RWPE2 (cell line): ENCODE data around the gene ZDHHC23.

Experiments
- ATAC-seq: fragments of 200-7000 bp; cut with Tn5 transposase; 3 replicates; pipeline ENCODE4 v1.9.1; 2021; ENCODE audit warnings: low read depth
- DNase-seq: peaks from one replicate; pipeline ENCODE4 v3.0.0-alpha.2; 2020; ENCODE audit warnings: low spot score
- H3K27ac ChIP-seq: fragments of 450-650 bp; 2 replicates; pipeline ENCODE4 v1.5.1; 2017; ENCODE audit warnings: mild to moderate bottlenecking; ENCODE audit not compliant: poor library complexity, severe bottlenecking
- H3K27me3 ChIP-seq: fragments of 250-450 bp; sonication (Bioruptor Pico); 2 replicates; pipeline ENCODE4 v1.5.1; 2021; ENCODE audit warnings: mild to moderate bottlenecking, moderate library complexity; ENCODE audit not compliant: insufficient read depth, poor library complexity, severe bottlenecking
- H3K36me3 ChIP-seq: fragments of 250-450 bp; sonication (Bioruptor Pico); 2 replicates; pipeline ENCODE4 v1.5.1; 2020; ENCODE audit warnings: low read depth, mild to moderate bottlenecking, moderate library complexity
- H3K4me1 ChIP-seq: fragments of 250-450 bp; sonication (Bioruptor Pico); 2 replicates; pipeline ENCODE4 v1.5.1; 2021; ENCODE audit warnings: mild to moderate bottlenecking, moderate library complexity; ENCODE audit not compliant: insufficient read depth, poor library complexity, severe bottlenecking
- H3K4me3 ChIP-seq: fragments of 250-450 bp; sonication (Bioruptor Pico); 2 replicates; pipeline ENCODE4 v1.5.1; 2021; ENCODE audit warnings: mild to moderate bottlenecking, moderate library complexity; ENCODE audit not compliant: severe bottlenecking
- H3K9me3 ChIP-seq: fragments of 250-450 bp; sonication (Bioruptor Pico); 2 replicates; pipeline ENCODE4 v1.5.1; 2021; ENCODE audit warnings: mild to moderate bottlenecking, moderate library complexity; ENCODE audit not compliant: severe bottlenecking
- TF ChIP-seq, protein P1 (sequence below): fragments of 450-650 bp; IDR thresholded peaks from one replicate; pipeline ENCODE4 v1.5.1; 2017; ENCODE audit warnings: mild to moderate bottlenecking, moderate library complexity; ENCODE audit not compliant: poor library complexity, severe bottlenecking

Gene ZDHHC23

GRCh38 chr3:113983544-113983943 is 35.7 kb downstream of the ZDHHC23 start:
- ATAC-seq (no peak), DNase-seq (no peak)
- Histone ChIP-seq H3K4me1 (no peaks in the 10 kb centered on the region), H3K9me3 (no peaks in the 10 kb centered on the region), H3K36me3 (no peaks in the 10 kb centered on the region), H3K27ac (no peak overlapping the region), H3K27me3 (no peaks in the 10 kb centered on the region), H3K4me3 (no peak overlapping the region)
- TF ChIP-seq, protein P1, sequence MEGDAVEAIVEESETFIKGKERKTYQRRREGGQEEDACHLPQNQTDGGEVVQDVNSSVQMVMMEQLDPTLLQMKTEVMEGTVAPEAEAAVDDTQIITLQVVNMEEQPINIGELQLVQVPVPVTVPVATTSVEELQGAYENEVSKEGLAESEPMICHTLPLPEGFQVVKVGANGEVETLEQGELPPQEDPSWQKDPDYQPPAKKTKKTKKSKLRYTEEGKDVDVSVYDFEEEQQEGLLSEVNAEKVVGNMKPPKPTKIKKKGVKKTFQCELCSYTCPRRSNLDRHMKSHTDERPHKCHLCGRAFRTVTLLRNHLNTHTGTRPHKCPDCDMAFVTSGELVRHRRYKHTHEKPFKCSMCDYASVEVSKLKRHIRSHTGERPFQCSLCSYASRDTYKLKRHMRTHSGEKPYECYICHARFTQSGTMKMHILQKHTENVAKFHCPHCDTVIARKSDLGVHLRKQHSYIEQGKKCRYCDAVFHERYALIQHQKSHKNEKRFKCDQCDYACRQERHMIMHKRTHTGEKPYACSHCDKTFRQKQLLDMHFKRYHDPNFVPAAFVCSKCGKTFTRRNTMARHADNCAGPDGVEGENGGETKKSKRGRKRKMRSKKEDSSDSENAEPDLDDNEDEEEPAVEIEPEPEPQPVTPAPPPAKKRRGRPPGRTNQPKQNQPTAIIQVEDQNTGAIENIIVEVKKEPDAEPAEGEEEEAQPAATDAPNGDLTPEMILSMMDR = no peak

- DNase-seq (no peak), ATAC-seq (no peak)
- no peak overlapping the region for H3K4me3 ChIP-seq
- no peaks in the 10 kb centered on the region for H3K9me3 ChIP-seq
- no peaks in the 10 kb centered on the region for H3K27me3 ChIP-seq
- no peak overlapping the region for H3K27ac ChIP-seq
- no peaks in the 10 kb centered on the region for H3K4me1 ChIP-seq
- TF ChIP-seq, protein P1 = no peak
- no peaks in the 10 kb centered on the region for H3K36me3 ChIP-seq
Observed at GRCh38 chr3:113985541-113985940, 37.7 kb downstream of the ZDHHC23 start.

GRCh38 chr3:114005481-114005880 is 57.7 kb downstream of the ZDHHC23 start:
- ATAC-seq = no peak
- no peak for DNase-seq
- Histone ChIP-seq H3K4me1 (no peaks in the 10 kb centered on the region), H3K36me3 (no peaks in the 10 kb centered on the region), H3K9me3 (no peaks in the 10 kb centered on the region), H3K4me3 (no peak overlapping the region), H3K27me3 (no peaks in the 10 kb centered on the region), H3K27ac (no peak overlapping the region)
- TF ChIP-seq, protein P1 = no peak

GRCh38 chr3:114011059-114011797 is 63.4 kb downstream of the ZDHHC23 start:
- ATAC-seq (no peak), DNase-seq (no peak)
- Histone ChIP-seq H3K9me3 (no peaks in the 10 kb centered on the region), H3K27me3 (no peaks in the 10 kb centered on the region), H3K36me3 (no peaks in the 10 kb centered on the region), H3K4me3 (no peak overlapping the region), H3K4me1 (no peaks in the 10 kb centered on the region), H3K27ac (no peak overlapping the region)
- TF ChIP-seq, protein P1 = no peak
